Left ventricle myocardium superior (tissue), 1 donor: Measurements from ENCODE around the gene ODC1. TPM values are rescaled to one million over a fixed set of nuclear protein-coding genes. Genes with fewer than 3 reads are reported as not detected.
A peak's percentile ranks its signal among the peaks of the same experiment; 100 is the strongest.

ENCODE experiments used
- ATAC-seq: fragments of 200-7000 bp; cut with Tn5 transposase; one replicate; pipeline ENCODE4 v1.9.1; 2020; ENCODE audit warnings: mild to moderate bottlenecking, moderate library complexity
- DNase-seq: peaks from one replicate; pipeline ENCODE4 v3.0.0-alpha.2; 2020
- intact Hi-C: fragments of 100-400 bp; cut with micrococcal nuclease; formaldehyde crosslinking; loops from one replicate; pipeline ENCODE4 v1.11.0; 2022
- total RNA-seq: library from RNA; stranded (reverse); fragmentation: NEBNext Ultra II Directional; extraction: Animal tissue kit (Norgen Biotek cat#: 25700); gene quantifications from one replicate; pipeline ENCODE4 v1.2.1, GENCODE V29; 2021
- donor health status: DM: no; HTN: yes; CAD: no; lungs with severe emphysema.

Gene ODC1
- total RNA-seq, 1 donor from 2014 or later: 26.4 TPM

DNA sequence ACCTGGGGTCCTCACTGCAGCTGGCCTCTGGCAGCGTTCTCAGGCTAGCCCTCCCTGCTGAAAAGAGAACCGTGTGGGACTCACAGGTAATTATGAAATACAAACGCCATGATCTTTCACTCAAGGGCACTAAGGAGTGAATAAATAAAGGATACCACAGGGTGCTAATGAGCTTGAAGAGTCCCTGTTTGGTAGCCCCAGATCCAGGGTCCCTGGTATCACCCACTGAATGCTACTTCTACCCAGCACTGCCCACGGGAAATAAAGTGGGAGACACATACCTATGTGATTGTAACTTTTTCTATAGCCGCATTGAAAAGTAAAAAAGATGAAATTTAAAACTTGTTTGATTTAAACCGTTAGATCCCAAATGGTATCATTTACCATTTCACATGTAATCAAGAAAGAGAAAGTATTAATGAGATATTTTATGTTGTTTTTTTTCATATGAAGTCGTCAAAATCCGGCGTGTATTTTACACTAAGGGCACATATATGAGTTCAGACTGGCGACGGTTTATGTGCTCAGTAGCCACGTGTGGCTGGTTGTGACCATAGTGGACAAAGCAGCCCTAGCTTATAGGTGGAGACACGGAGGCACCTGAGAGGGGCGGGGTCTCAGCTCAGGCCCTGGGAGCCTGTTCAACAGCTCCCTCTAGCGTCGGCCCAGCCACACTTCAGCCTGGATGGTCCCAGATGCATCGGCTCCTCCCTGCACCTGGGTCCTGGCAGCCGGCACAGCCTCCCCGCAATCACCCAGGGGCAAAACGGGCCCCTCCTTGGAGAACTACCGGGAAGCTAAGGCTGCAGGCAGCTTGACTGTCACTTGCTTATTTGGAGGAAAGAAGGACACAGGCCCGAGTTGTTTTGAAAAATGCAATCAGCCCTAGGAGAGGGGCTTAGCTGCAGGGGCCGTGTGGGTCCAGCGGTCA is 39.2 kb downstream of the ODC1 start:
- intact Hi-C loops: loop anchor here (5.0 to 10.0 kb wide), 2 partner anchors 84 to 262 kb away; no protein-coding TSS in a partner anchor
- DNase-seq (peak; percentile 83), ATAC-seq (peak; percentile 65)

GRCh38 chr2:10407841-10408648 is 40.1 kb downstream of the ODC1 start:
- ATAC-seq (peak; percentile 18), DNase-seq (no peak)
- intact Hi-C loops: loop anchor here (5.0 to 10.0 kb wide), 2 partner anchors 83 to 261 kb away; no protein-coding TSS in a partner anchor

- intact Hi-C loops: loop anchor here (5.0 to 10.0 kb wide), 2 partner anchors 83 to 260 kb away; no protein-coding TSS in a partner anchor
Observed at GRCh38 chr2:10407432-10407831, 40.7 kb downstream of the ODC1 start.

GRCh38 chr2:10406491-10407188 is 41.5 kb downstream of the ODC1 start:
- DNase-seq: no peak
- no peak for ATAC-seq
- intact Hi-C loops: loop anchor here (5.0 to 10.0 kb wide), 2 partner anchors 82 to 259 kb away; no protein-coding TSS in a partner anchor

More at GRCh38 chr2:10407432-10407831, 40.7 kb downstream of the ODC1 start:
- DNase-seq (no peak), ATAC-seq (no peak)

DNA sequence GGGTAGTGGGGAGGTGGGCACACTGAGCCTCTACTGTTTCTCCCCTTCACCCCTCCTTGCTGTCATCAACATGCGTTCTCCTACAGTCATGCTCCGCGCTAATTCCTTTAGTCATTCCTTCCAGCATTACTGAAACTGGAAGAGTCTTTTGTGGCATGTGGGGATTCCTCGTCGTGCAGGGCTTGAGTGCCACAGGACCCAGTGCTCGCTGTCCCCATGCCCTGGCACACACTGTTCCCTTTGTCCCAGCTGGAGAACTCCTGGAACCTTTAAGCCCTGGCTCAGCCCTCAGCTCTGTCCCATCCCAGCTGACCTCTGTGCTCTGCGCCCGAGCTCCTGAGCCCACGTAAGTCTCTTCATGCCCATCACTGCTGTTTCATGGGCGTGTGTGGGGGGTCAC is 42.1 kb downstream of the ODC1 start:
- DNase-seq: peak; percentile 65
- peak; percentile 74 for ATAC-seq
- intact Hi-C loops: loop anchor here (5.0 to 10.0 kb wide), 2 partner anchors 81 to 259 kb away; no protein-coding TSS in a partner anchor

DNA sequence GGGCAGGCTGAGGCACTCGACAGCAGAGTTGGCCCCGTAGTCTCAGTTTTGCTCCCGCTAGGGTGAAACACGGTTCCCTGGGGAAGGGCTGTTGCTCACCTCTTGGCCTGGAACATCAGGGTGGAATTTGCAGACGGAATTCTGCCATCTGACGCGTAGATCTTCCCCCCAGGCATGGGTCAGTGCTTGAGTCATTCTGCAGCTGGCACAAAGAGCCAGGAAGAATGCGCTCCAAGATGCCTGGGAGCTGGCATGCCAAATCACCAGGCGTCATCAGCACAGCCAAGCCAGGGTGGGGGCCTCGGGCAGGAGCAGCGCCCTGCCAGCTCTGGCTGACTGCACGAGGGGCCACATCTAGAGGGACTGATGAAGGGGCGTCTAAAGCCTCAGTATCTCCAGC is 42.7 kb downstream of the ODC1 start:
- peak; percentile 72 for DNase-seq
- intact Hi-C loops: loop anchor here (5.0 to 10.0 kb wide), 2 partner anchors 81 to 258 kb away; no protein-coding TSS in a partner anchor
- ATAC-seq: peak; percentile 67

DNA sequence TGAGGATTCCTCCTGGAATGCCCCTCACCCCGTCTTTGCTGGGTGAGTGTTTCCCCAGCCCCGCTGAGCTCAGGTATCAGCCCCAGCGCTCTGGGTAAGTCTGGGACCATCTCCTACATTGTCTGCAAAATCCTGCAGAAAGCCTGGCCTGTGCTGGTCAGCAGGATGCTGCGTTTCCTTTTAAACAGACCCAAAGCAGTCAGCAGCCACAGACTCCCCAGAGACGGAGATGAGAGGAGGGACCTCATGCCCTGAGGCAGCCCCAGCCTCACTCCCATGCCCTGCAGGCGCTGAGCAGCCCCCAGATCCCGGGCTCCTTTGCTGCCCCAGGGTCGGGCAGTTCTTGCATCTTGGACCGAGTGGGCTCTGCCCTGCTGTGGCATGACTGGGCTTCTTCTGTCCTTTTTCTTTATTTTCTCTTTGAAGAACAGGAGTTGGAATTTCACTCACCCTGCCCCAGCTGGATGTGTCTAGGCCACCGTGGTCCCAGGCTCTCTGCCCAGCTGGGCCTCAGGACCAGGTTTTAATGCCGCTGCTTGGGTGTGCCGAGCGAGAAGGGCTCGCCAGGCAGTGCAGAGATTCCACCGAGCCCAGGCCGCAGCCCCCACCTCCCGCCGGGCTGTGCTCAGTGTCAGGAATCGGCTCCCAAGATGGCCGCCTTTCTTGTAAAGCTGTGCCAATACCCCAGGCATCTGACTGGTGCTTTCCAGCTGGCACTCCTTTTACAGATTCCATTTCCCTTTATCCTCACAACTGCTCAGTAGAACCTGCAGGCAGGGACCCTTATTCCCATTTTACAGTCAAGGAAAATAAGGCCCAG is 43.6 kb downstream of the ODC1 start:
- intact Hi-C loops: loop anchor here (5.0 to 10.0 kb wide), 2 partner anchors 80 to 257 kb away; no protein-coding TSS in a partner anchor
- ATAC-seq (peak; percentile 39), DNase-seq (peak; percentile 55)

DNA sequence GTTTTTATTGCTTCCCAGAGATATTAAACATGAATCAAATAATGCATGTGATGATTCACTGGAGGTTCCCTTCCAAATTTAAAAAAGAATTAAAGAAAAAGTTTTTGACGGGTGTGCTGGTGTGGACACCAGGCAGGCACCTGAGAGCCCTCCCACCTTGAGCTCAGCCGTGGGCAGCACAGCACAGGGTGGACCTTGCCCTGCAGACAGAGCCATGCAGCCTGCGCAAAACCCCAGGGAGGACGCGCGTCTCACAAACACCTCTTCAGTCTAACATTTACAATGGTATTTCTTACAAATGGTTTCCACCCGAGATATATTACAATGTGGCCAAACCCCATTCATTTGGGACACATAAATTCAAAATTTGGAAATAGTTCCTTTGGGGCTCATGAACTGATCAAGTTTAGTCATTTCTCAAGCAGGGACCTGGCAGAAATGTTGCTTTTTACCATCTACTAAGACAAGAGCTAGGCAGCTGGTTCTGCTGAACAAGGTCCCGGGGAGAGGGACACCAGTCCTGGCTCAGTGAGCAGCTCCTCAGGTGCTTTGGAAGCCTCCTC is 45.4 kb downstream of the ODC1 start:
- ATAC-seq: no peak
- intact Hi-C loops: loop anchor here (10.0 kb wide), 1 partner anchor 78 kb away; no protein-coding TSS in a partner anchor
- no peak for DNase-seq

DNA sequence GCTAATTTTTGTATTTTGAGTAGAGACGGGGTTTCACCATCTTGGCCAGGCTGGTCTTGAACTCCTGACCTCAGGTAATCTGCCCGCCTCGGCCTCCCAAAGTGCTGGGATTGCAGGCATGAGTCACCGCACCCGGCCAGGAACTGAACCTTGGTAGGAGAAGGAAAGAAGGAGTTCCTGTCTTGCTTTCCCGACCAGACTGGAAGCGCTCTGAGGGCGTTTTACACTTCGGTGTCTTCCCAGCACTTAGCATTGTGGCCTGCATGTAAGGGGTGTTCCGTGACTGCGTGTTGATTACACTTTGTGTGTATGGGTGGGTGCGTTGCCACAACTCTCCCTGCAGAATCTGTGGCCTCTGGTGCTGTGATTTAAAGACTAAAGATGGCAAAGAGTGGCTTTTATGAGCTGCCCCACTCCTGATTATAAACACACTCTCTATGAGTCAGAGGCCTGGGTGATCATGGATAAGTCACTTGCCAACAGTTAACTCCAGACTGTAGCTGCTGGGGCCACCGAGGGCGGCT is 46.0 kb downstream of the ODC1 start:
- no peak for DNase-seq
- intact Hi-C loops: loop anchor here (10.0 kb wide), 1 partner anchor 77 kb away; no protein-coding TSS in a partner anchor
- ATAC-seq: no peak

GRCh38 chr2:10400978-10401951 is 46.9 kb downstream of the ODC1 start:
- ATAC-seq (peak; percentile 11), DNase-seq (no peak)
- intact Hi-C loops: loop anchor here (10.0 kb wide), 1 partner anchor 76 kb away; no protein-coding TSS in a partner anchor

DNA sequence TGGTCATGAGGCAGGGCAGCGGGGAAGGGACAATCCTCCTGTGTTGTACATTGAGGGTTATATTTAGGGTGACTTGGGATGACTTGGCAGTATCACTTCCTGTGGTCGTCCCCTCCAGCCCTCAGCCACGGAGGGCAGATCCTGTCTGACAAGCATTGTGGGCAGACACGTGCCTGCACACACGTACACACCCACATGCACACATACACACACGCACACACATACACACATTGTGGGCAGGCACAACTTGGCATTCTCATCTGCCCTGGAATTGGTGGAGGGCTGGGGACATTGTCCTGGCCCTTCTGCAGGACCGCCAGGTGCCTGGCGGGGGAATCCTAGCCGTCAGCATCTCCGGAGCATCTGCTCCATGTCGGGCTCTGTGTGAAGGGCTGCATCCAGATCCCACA is 47.6 kb downstream of the ODC1 start:
- DNase-seq (peak; percentile 57), ATAC-seq (peak; percentile 23)
- intact Hi-C loops: loop anchor here (10.0 kb wide), 1 partner anchor 76 kb away; no protein-coding TSS in a partner anchor

- intact Hi-C loops: loop anchor here (10.0 kb wide), 1 partner anchor 75 kb away; no protein-coding TSS in a partner anchor
- DNase-seq (no peak), ATAC-seq (no peak)
Observed at GRCh38 chr2:10400002-10400401, 48.1 kb downstream of the ODC1 start.

DNA sequence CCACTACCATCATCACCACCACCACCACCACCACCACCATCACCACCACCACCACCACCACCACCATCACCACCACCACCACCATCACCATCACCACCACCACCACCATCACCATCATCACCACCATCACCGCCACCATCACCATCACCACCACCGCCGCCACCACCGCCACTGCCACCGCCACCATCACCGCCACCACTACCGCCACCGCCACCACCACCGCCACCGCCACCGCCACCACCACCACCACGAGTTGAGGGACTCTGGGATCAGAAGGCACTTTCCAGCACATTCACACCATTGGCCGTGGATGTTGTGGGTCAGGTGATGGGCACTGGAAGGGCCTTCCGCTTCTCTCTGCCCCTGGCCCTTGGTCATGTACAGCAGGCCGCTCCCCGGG is 48.8 kb downstream of the ODC1 start:
- DNase-seq (no peak), ATAC-seq (no peak)
- intact Hi-C loops: no loop called here

GRCh38 chr2:10398496-10398895 is 49.6 kb downstream of the ODC1 start:
- ATAC-seq: peak; percentile 33
- DNase-seq: peak; percentile 58
- intact Hi-C loops: no loop called here

DNA sequence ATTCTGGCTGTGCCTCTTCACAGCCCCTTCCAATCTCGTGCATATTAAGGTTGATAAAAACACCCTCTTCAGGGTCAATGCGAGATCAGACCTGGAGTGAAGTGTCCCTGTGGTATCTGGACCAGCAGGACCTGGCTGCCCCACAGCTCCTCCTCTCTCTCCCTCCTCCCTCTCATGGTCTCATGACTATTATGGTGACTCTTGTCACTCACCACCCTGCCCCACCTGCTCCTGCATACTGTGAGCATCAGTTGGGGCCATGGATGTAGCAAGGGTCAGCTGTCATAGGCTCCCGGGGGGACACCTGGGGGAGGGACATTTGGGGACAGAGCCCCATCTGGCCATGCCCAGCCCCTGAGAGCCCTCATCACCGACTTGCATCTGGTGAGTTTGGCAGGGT is 50.2 kb downstream of the ODC1 start:
- ATAC-seq: peak; percentile 13
- no peak for DNase-seq
- intact Hi-C loops: no loop called here

DNA sequence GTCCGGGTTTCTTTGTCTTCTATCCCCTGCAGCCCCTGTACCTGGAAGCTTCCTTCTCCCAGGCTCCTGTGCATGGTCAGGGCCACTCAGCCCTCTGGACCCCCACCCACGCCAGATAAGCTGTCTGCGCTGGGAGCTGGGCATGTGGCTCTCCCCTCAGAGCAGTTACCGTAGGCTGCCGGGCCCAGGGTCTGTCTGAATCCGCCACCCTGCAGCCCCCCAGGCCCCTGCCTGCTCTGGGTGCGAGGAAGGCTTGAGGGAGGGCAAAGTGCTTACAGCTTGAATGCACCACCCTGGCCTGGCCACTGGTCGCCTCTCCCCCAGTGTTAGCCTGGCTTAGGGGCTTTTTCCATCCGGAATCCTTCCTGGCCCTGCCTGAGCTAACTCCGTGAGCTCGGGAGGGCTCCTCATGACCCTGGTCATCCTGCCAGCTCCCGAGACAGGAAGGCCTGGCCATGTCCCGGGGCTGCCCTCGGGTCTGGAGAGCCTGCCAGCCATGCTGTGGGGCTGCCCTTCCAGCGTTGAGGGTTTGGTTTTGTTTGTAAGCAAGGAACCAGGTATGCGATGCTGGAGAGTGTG is 50.7 kb downstream of the ODC1 start:
- peak; percentile 23 for ATAC-seq
- intact Hi-C loops: no loop called here
- no peak for DNase-seq
